GM21381 (cell line): ENCODE results near the gene UGT1A3.

Experiments used
- ATAC-seq: cut with Tn5 transposase; IDR thresholded peaks from one replicate; pipeline ENCODE4 v1.9.1; 2021; ENCODE audit warnings: mild to moderate bottlenecking, moderate library complexity; ENCODE audit not compliant: unreplicated experiment

The UGT1A3 gene

DNA sequence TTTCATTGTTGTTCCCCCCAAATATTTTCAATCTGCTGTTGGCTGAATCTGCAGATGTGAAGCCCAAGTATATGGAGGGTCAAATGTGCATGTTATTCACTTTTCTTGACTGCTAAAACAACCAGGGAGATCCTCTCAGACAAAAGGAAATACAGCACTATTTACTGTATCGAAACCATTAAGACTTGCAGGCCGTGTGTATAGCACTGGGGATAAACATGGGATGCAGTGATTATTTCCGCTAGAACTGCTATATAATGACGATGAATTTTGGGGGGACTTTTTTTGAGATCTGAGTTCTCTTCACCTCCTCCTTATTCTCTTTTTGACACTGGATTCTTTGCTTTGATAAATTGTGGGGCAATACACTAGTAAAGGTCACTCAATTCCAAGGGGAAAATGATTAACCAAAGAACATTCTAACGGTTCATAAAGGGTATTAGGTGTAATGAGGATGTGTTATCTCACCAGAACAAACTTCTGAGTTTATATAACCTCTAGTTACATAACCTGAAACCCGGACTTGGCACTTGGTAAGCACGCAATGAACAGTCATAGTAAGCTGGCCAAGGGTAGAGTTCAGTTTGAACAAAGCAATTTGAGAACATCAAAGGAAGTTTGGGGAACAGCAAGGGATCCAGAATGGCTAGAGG, 27.7 kb downstream of the UGT1A3 start:
- no peak for ATAC-seq

DNA sequence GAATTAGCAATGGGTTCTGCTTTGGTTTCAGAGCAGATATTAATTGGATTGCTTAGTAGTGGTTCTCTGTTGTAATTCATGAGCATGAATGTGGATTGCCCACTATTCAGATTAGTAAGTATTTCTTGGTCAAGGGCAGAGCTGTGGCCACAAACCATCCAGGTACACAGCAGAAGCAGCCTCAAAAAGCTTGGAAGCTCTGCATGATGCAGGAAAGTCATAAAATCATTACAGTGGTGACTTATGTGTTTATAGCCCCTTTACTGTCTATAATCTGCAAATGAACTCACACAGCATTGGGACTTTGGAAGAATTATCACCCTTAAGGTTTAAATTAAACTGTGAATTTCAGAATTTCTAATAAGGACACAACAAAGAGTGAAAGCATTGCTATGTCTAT, 29.3 kb downstream of the UGT1A3 start:
- no peak for ATAC-seq

DNA sequence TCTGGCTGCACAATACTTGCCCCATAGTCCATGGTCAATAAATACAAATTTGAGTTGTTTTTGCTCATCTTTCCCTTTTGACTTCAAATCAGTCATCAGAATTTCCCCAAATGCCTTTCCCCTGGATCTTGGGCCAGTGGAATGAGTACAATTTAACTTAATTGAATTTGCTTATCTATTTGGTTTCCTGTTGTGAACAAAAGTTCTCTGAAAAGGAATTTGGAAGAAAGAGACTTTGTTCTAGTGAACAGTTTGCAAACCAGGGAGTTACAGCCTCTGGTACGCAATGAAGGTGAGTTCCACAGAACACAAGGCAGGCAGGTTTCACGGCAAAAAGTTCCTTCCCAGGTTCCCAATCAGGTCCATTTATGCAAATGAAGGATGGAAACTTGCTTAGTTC, 30.0 kb downstream of the UGT1A3 start:
- no peak for ATAC-seq

DNA sequence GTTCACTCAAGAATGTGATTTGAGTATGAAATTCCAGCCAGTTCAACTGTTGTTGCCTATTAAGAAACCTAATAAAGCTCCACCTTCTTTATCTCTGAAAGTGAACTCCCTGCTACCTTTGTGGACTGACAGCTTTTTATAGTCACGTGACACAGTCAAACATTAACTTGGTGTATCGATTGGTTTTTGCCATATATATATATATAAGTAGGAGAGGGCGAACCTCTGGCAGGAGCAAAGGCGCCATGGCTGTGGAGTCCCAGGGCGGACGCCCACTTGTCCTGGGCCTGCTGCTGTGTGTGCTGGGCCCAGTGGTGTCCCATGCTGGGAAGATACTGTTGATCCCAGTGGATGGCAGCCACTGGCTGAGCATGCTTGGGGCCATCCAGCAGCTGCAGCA, 31.2 kb downstream of the UGT1A3 start, which contains the start of gene UGT1A1:
UGT1A1 (plus strand) TSS at position 228 of the 400 bp plus-strand sequence; CDS start at position 246, 18 bp downstream.
- ATAC-seq = no peak

DNA sequence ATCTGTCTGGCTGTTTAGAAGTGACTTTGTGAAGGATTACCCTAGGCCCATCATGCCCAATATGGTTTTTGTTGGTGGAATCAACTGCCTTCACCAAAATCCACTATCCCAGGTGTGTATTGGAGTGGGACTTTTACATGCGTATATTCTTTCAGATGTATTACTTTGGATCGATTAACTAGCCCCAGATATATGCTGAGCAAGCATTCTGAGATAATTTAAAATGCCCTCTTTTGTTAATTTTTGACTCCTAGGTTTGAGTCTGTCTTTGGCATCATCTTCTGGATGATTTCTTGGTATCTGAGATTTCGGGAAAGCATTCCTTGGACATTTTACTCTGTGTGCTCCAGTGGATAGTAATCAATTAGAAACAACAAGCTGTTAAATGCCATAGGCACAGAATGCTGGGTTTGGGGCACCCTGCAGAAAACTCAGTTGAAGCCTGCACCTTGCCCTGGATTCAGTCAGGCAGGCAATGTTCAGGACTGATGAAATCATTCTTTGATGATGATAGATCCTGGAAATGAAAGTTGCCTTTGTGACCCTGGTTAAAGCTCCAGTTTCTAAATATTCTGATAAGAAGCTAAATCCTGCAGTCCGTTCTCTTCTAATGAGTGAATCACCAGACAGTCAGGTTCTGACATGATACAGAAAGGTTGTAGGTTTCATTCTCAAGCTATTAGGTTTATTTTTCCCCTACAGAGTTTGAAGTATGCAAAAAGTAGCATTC, 32.4 kb downstream of the UGT1A3 start:
- ATAC-seq = no peak

DNA sequence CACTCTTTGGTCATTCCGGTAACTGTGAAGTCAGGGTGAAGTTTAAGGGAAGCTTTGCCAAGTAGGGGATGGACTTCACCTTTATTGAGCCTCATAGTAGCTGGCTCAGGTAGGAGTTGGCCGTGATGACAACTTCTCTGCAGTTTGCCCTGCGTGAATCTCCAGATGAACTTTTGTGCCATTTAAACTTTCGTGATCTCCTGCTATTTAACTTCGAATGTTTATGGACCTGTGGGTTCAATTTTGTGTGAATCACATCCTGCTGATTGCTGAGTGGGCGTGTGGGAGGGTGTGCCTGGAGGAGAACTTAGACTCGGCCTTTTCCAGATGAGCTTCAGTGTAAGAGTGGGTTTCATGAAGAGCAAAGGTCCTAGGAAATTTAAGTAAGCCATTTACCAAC, 35.4 kb downstream of the UGT1A3 start:
- no peak for ATAC-seq

DNA sequence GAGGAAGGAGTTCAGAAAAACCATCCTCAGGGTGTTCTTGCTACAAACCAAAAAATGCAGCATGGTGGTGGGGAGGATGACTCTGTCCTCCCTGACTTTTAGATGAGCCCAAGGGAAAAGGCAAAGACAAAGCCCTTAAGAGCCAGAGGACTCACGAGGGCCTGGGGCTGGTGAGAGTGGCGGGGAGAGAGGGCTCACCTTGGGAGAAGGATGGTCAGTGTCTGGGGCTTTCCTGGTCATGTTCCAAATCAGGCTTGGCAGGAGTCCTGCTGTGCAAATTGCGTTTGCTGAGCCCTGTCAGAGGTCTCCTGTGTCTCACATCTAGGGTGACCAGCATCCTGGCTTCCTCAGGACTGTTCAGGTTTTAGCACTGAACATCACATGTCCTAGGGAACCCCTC, 35.9 kb downstream of the UGT1A3 start:
- ATAC-seq = no peak

DNA sequence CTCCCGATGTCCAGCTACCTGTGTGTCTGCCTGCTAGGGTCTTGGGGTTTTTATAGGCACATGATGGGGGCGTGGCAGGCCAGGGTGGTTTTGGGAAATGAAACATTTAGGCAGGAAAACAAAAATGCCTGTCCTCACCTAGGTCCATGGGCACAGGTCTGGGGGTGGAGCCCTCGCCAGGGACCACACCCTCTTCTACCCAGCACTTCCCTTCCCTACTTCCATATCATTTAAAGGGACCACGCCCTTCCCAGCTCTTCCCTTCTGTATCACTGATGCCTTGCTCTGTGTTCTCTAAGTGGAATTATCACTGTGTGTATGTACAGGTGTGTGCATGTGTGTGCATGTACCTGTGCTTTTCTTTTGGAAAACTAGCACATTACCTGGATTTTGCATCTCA, 37.6 kb downstream of the UGT1A3 start:
- no peak for ATAC-seq

DNA sequence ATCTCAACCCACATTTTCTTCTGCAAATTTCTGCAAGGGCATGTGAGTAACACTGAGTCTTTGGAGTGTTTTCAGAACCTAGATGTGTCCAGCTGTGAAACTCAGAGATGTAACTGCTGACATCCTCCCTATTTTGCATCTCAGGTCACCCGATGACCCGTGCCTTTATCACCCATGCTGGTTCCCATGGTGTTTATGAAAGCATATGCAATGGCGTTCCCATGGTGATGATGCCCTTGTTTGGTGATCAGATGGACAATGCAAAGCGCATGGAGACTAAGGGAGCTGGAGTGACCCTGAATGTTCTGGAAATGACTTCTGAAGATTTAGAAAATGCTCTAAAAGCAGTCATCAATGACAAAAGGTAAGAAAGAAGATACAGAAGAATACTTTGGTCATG, 39.2 kb downstream of the UGT1A3 start:
- no peak for ATAC-seq

DNA sequence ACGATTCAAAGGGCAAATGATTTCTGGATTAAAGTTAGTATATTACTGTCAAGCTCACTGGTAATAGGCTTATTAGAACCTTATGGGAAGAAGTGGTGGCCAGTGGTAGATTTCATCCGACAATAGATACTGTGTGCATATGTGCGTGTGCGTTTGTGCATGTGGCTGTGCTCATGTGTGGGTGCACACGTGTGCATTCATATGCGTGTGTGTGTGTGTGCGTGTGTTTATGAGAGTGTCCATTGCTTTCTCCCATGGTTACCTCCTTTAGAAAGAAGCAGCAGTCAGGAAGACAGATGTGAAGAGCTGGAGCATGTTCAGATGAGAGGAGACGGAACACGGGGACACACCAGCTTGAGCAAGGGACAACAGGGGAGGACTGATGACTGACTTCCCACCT, 40.4 kb downstream of the UGT1A3 start:
- no peak for ATAC-seq

DNA sequence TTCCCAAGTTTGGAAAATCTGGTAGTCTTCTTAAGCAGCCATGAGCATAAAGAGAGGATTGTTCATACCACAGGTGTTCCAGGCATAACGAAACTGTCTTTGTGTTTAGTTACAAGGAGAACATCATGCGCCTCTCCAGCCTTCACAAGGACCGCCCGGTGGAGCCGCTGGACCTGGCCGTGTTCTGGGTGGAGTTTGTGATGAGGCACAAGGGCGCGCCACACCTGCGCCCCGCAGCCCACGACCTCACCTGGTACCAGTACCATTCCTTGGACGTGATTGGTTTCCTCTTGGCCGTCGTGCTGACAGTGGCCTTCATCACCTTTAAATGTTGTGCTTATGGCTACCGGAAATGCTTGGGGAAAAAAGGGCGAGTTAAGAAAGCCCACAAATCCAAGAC, 43.3 kb downstream of the UGT1A3 start:
- ATAC-seq = no peak

DNA sequence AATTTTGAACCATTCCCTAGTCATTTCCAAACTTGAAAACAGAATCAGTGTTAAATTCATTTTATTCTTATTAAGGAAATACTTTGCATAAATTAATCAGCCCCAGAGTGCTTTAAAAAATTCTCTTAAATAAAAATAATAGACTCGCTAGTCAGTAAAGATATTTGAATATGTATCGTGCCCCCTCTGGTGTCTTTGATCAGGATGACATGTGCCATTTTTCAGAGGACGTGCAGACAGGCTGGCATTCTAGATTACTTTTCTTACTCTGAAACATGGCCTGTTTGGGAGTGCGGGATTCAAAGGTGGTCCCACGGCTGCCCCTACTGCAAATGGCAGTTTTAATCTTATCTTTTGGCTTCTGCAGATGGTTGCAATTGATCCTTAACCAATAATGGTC, 43.7 kb downstream of the UGT1A3 start:
- ATAC-seq = no peak

DNA sequence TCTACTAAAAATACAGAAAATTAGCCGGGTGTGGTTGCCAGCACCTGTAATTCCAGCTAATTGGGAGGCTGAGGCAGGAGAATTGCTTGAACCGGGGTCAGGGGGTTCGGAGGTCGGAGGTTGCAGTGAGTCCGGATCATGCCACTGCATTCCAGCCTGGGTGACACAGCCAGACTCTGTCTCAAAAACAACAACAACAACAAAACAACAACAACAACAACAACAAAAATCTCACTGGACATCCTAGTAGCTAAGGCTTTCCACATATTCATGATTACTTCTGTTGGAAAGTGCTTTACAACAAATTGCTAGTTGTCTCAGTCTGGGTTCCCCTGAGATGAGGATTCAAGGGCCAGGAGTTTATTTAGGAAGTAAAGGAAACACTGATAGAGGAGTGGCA, 45.0 kb downstream of the UGT1A3 start:
- ATAC-seq = no peak

DNA sequence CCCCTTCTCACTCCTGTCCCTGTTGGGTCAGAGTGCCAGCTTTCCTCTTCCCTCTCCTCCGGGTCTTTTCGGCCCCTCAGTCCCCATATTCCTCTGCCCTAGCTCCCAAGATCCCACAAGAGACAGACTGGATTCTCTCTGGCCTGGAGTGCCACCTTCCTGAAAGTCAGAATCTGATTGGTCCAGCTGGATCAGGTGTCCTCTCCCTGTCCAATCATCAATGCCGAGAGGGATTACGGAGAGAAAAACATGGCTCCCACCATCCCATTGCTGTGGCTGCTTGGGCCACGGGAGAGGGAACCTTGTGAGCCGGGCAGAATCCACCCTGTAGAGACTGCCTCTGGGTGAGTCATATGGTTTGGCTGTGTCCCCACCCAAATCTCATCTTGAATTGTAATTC, 46.6 kb downstream of the UGT1A3 start:
- no peak for ATAC-seq

DNA sequence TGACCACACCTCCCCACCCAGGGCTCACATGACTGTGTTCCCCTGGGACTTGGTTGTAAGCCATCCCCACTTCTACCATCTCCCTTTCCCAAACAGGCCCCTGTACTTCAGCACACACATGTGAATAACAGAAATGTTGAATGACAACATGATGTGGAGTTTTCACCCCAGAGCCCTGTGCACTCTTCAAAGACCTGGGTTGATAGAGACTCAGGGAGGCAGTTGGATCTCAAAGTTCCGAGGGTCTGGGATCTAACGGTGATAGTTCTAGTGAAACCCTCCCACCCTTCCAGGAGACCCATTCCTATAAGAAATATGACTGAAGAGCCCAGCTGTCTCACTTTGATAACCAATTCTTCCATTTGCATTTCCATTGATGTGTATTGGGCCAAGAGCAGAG, 49.2 kb downstream of the UGT1A3 start, which contains the start of gene MROH2A:
MROH2A (plus strand) TSS at position 301 of the 400 bp plus-strand sequence. CDS start 1,029 bp downstream, outside the sequence.
- no peak for ATAC-seq

DNA sequence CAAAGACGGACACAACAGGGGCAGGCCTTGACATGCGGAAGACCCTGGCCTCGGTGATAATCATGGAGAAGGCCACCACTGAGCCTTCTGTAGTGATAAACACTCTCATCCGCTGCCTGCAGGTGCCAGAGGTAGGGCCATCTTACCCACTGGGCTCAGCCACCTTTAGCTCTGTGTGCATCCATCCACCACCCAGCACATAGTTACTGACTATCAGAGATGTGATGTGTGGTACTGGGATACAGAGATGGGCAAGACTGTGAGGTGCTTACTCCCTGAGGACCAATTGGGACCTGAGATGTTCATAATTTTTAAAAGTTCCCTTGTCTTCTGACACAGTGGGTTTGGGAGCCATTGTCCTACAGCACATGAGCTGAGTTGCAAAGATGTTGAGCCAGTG, 50.9 kb downstream of the UGT1A3 start:
- ATAC-seq = no peak

DNA sequence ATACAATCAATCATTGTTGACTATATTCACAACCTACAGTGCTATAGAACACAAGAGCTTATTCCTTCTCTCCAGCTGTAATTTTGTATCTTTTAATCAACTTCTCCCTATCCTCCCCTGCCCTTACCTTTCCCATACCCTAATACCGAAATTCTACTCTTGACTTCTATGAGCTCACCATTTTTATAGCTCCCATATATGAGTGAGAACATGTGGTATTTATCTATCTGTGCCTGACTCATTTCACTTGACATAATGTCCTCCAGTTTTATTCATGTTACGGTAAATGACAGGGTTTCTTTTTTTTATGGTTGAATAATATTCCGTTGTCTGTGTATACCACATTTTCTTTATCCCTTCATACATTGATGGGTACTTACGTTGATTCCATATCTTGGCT, 51.9 kb downstream of the UGT1A3 start:
- ATAC-seq = no peak

DNA sequence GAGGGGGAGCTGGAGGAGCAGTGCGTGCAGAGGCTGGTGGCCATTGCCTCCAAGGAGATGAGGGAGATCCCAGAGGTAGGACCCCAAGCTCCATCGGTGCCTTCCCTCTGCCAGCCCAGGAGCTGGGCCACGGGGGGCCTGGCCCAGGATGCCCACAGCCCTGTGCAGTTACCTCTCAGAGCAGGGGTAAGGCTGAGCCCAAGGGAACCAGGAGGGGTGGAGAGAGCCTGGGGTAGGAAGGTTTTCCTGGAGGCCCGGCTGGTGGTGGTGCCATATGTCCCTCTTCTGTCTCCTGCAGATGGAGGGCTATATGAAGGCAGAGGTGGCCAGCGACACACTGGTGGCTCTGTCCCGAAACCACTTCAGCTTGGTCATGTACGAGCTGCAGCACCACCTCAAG, 60.7 kb downstream of the UGT1A3 start:
- no peak for ATAC-seq

DNA sequence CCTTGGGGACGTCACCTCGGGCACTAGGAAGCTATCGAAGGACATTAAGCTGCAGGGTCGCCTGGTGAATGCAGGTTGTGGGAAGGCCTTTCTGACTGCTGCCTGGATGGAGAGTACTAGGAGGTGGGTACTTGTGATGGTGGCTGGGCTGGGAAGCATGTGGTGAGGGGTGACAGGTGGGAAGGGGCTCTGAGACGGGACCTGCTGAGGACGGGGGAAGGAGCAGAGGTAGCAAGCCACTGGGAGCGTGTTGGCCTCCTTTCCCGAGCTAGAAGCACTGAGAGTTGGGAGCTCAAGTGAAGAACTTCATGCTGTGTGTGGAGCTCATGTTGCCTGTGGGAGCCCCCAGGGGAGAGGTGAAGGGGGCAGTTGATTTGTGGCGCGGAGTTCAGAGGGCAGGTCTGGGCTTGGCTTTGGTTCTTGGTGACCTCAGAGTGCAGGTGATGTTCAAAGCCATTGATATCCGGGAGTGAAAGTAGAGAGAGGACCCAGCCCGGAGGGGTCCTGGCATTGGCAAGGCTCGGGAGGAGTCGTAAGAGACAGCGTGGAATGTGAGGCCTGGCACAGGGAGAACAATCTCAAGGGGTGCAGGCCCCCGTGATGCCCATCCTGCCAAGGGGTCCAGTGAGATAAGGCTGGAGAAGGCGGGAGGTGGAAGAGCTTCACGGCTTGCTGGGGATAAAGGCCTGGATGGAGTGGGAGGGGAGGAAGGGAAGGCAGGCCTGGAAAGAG, 62.5 kb downstream of the UGT1A3 start:
- no peak for ATAC-seq

DNA sequence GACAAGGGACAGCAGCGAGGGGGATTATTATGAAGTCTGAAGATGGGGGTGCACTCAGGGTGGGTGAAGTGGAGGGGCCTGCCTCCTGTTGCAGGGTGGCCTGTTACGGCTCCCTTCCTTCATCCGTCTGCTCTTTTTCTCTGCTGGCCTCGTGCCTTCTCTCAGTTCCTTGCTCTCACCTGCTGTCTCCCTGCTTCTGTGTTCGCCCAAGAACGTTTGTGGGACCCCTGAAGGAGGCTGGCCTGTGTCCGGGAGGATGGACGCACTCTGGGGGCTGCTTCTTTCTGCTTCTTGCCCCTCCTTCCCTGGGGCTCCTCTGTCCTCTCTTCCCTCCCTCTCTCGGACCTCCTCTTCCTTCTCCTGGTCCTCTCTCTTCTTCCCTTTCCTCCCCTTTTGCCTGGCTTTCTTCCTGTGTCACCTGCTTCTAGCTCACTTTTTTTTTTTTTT, 63.1 kb downstream of the UGT1A3 start:
- no peak for ATAC-seq

DNA sequence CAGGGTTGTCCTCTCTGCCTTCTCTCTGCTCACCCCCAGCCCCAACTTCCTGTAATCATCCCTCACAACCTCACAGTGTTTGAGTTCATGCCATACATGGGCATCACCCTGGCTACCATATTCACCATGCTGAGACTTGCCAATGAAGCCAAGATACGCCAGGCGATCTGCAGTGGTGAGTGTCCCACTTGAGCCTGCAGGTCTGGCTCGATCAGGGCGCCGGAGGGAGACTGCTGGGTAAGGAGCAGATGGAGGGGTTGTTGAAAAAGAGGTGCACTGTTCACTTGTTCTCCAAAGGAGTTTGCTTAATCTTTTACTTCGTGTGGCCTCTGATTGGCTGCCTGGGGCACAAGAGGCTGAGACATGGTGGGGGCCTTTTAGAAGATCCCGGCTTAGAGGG, 63.9 kb downstream of the UGT1A3 start:
- ATAC-seq = no peak
